GM12878 (cell line): ENCODE measurements around the gene GLT8D1. TPM values are rescaled to one million over a fixed set of nuclear protein-coding genes. Genes with fewer than 3 reads are reported as not detected.

ENCODE experiments used
- ATAC-seq: fragments of 200-7000 bp; cut with Tn5 transposase; 3 replicates; pipeline ENCODE4 v1.9.1; 2020; ENCODE audit warnings: mild to moderate bottlenecking, moderate library complexity
- Bru-seq: library from RNA; stranded (reverse); fragments of 400-500 nt; gene quantifications from one replicate; lab custom pipeline; 2021; lab: Mats Ljungman, UMichigan
- BruChase-seq, 2 experiments: library from RNA; stranded (reverse); fragments of 400-500 nt; gene quantifications; one replicate each; lab custom pipeline; 2021; lab: Mats Ljungman, UMichigan
- BruUV-seq: library from RNA; stranded (reverse); fragments of 400-500 nt; replicated peaks from 2 replicates; lab custom pipeline; 2021; lab: Mats Ljungman, UMichigan
- CTCF ChIA-PET: fragments of 300-600 bp; sonication (Branson Sonifier 250); formaldehyde crosslinking; extraction: SDS; loops from one replicate; lab custom pipeline; 2021; ENCODE audit warnings: inconsistent platforms; lab: Yijun Ruan, JAX
- POLR2A ChIA-PET: fragments of 350-600 bp; formaldehyde crosslinking; extraction: SDS; loops from one replicate; lab custom pipeline; 2021; ENCODE audit warnings: inconsistent platforms; lab: Charles Lee
- RAD21 ChIA-PET: fragments of 300-600 bp; sonication (Branson Sonifier 250); formaldehyde crosslinking; loops from one replicate; lab custom pipeline; 2023; ENCODE audit warnings: antibody characterized with exemption; ENCODE audit not compliant: unreplicated experiment; lab: Charles Lee
- SMC1A ChIA-PET: fragments of 300-600 bp; sonication (Branson Sonifier 250); formaldehyde crosslinking; loops from one replicate; lab custom pipeline; 2023; ENCODE audit not compliant: unreplicated experiment, uncharacterized antibody; lab: Charles Lee
- DNase-seq: peaks from one replicate; pipeline ENCODE4 v3.0.0-alpha.2; 2011; ENCODE audit warnings: low read depth, low spot score
- FAIRE-seq: peaks from 3 replicates; lab custom pipeline; 2011; peaks lifted over from hg19 to GRCh38; lab: Jason Lieb, UNC
- H2AFZ ChIP-seq: 2 replicates; pipeline ENCODE4 v1.6.0; 2011; ENCODE audit warnings: low read depth, low read length, control low read depth; ENCODE audit not compliant: control insufficient read depth
- H3K27ac ChIP-seq: 2 replicates; pipeline ENCODE4 v1.5.1; 2011; ENCODE audit warnings: control low read depth; ENCODE audit not compliant: control insufficient read depth, insufficient read depth
- H3K27me3 ChIP-seq, 2 experiments: replicated peaks in 1 of 2; 2 replicates each; pipeline versions ENCODE4 v1.6.0 to v1.6.1; 2011; ENCODE audit warnings: low read length in 1 of 2; ENCODE audit not compliant: control insufficient read depth in 2 of 2, insufficient read depth in 2 of 2
- H3K36me3 ChIP-seq, 2 experiments: 2 replicates each; pipeline ENCODE4 v1.5.1; 2011; ENCODE audit warnings: low read length in 1 of 2; ENCODE audit not compliant: control insufficient read depth in 2 of 2, insufficient read depth in 2 of 2
- H3K4me1 ChIP-seq: 2 replicates; pipeline ENCODE4 v1.6.1; 2011; ENCODE audit warnings: mild to moderate bottlenecking, low read length, moderate library complexity, mixed read lengths; ENCODE audit not compliant: control insufficient read depth, insufficient read depth
- H3K4me2 ChIP-seq: 2 replicates; pipeline ENCODE4 v1.6.0; 2011; ENCODE audit warnings: control low read depth; ENCODE audit not compliant: control insufficient read depth, insufficient read depth
- H3K4me3 ChIP-seq: fragments of 200-600 bp; sonication (generic); 2 replicates; pipeline ENCODE4 v1.5.1; 2016
- H3K79me2 ChIP-seq: 2 replicates; pipeline ENCODE4 v1.6.0; 2011; ENCODE audit warnings: low read length; ENCODE audit not compliant: control insufficient read depth, insufficient read depth
- H3K9ac ChIP-seq: 2 replicates; pipeline ENCODE4 v1.8.0; 2011; ENCODE audit warnings: low read length, control low read depth, mixed read lengths; ENCODE audit not compliant: control insufficient read depth, insufficient read depth
- H3K9me3 ChIP-seq: replicated peaks from 3 replicates; pipeline ENCODE4 v1.5.1; 2011; ENCODE audit warnings: mild to moderate bottlenecking, low read length; ENCODE audit not compliant: control insufficient read depth, insufficient read depth
- H4K20me1 ChIP-seq: 2 replicates; pipeline ENCODE4 v1.6.0; 2011; ENCODE audit not compliant: control insufficient read depth, insufficient read depth
- BHLHE40 ChIP-seq, 2 experiments: fragments of 450-650 bp in 1 of 2; IDR thresholded peaks; 2 replicates each; pipeline ENCODE4 v1.6.1; 2011 to 2017; ENCODE audit warnings: low read depth in 2 of 2, borderline replicate concordance in 1 of 2, improper control_type of control experiment in 1 of 2, low read length in 1 of 2, mild to moderate bottlenecking in 1 of 2
- BRCA1 ChIP-seq: IDR thresholded peaks from 2 replicates; pipeline ENCODE4 v1.6.1; 2011; ENCODE audit warnings: low read depth, low read length, improper control_type of control experiment
- CHD1 ChIP-seq: IDR thresholded peaks from 2 replicates; pipeline ENCODE4 v1.6.1; 2012; ENCODE audit warnings: low read depth, low read length, improper control_type of control experiment
- EP300 ChIP-seq, 2 experiments: fragments of 150-350 bp in 1 of 2; IDR thresholded peaks; 2 replicates each; pipeline ENCODE4 v1.6.1; 2011 to 2012; ENCODE audit warnings: low read depth in 2 of 2, low read length in 2 of 2, borderline replicate concordance in 1 of 2, improper control_type of control experiment in 1 of 2, inconsistent platforms in 1 of 2; ENCODE audit not compliant: control insufficient read depth in 1 of 2
- MEF2A ChIP-seq: IDR thresholded peaks from 2 replicates; pipeline ENCODE4 v1.6.1; 2011; ENCODE audit warnings: low read depth, mild to moderate bottlenecking, low read length, moderate library complexity; ENCODE audit not compliant: insufficient read depth
- TCF7 ChIP-seq: IDR thresholded peaks from 2 replicates; pipeline ENCODE4 v1.6.1; 2014; ENCODE audit warnings: antibody characterized with exemption, borderline replicate concordance
- ZNF217 ChIP-seq: fragments of 450-650 bp; IDR thresholded peaks from 2 replicates; pipeline ENCODE4 v1.6.1; 2017; ENCODE audit warnings: antibody characterized with exemption, mild to moderate bottlenecking
- WGBS: methylation state at CpG from one replicate; pipeline ENCODE4 v1.1.6; 2016; ENCODE audit warnings: low lambda C conversion rate; ENCODE audit not compliant: insufficient replicate concordance, insufficient coverage; ENCODE audit errors: missing lambda C conversion rate; 5-methylcytosine and 5-hydroxymethylcytosine counted together
- in situ Hi-C: fragments of 300-500 bp; cut with MboI; formaldehyde crosslinking; loops from 9 replicates; pipeline ENCODE4 v1.14.3; 2018; ENCODE audit warnings: mixed read lengths
- intact Hi-C: fragments of 100-400 bp; cut with micrococcal nuclease; formaldehyde crosslinking; loops from one replicate; pipeline ENCODE4 v1.14.2; 2022; ENCODE audit not compliant: unreplicated experiment
- long read RNA-seq, 2 experiments: library from polyadenylated mRNA; unstranded; transcript quantifications; one replicate each; pipeline ENCODE4 v2.0.0, GENCODE V29; 2019 to 2020
- polyA minus RNA-seq, 3 experiments: library from RNA; depleted of rRNA, polyadenylated mRNA; stranded (reverse); fragments of >200 nt; gene quantifications; 2 replicates each; pipeline ENCODE4 v1.2.3, GENCODE V29; 2011
- polyA plus RNA-seq, 11 experiments: library from polyadenylated mRNA; depleted of rRNA in 4 of 11; unstranded in 6 of 11; stranded (reverse) in 5 of 11; fragments of >200 nt; fragmentation: Nextera tagmentation in 4 of 11; fragmentation: Illumina TruSeq in 1 of 11; extraction: Ambion mirVana in 4 of 11; extraction: Trizol in 1 of 11; gene quantifications; 1 replicate in 1 of 11; 2 replicates in 10 of 11; pipeline versions ENCODE4 v1.2.1 to v1.2.3, GENCODE V29; 2011 to 2016; ENCODE audit warnings: inconsistent platforms in 2 of 11, missing spikeins in 2 of 11, low read depth in 1 of 11
- total RNA-seq, 4 experiments: library from RNA; depleted of rRNA in 3 of 4; stranded (reverse); fragments of >200 nt in 3 of 4; fragmentation: Illumina TruSeq in 1 of 4; extraction: Trizol in 1 of 4; gene quantifications; 2 replicates each; pipeline versions ENCODE4 v1.2.1 to v1.2.3, GENCODE V29; 2013 to 2021
- TF ChIP-seq, protein P1 (sequence below): fragments of 450-650 bp; IDR thresholded peaks from 2 replicates; pipeline ENCODE4 v1.6.1; 2018; ENCODE audit warnings: mild to moderate bottlenecking, low read depth, moderate library complexity; ENCODE audit not compliant: partially characterized antibody

The GLT8D1 gene, protein sequence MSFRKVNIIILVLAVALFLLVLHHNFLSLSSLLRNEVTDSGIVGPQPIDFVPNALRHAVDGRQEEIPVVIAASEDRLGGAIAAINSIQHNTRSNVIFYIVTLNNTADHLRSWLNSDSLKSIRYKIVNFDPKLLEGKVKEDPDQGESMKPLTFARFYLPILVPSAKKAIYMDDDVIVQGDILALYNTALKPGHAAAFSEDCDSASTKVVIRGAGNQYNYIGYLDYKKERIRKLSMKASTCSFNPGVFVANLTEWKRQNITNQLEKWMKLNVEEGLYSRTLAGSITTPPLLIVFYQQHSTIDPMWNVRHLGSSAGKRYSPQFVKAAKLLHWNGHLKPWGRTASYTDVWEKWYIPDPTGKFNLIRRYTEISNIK
- total RNA-seq (2013; cell fraction: nucleolus; rRNA removed): 86.4 and 88.3 TPM in 2 replicates
- total RNA-seq (2014; rRNA removed) (41.7 and 54.1 TPM in 2 replicates), total RNA-seq (2014; rRNA removed; fragmentation: Illumina TruSeq; extraction: Trizol) (47.4 and 50.3 TPM in 2 replicates), total RNA-seq (2021) (35.3 and 41.0 TPM in 2 replicates), polyA plus RNA-seq (2011; rRNA removed) (46.5 and 60.9 TPM in 2 replicates), polyA plus RNA-seq (2014; fragmentation: Illumina TruSeq; extraction: Trizol) (55.4 and 55.5 TPM in 2 replicates), polyA plus RNA-seq (2014; fragmentation: Nextera tagmentation; extraction: Ambion mirVana) (10 to 100 TPM; 25.3 to 32.6 TPM), polyA plus RNA-seq (2014; rRNA removed) (44.7 and 51.4 TPM in 2 replicates), polyA plus RNA-seq (2016; fragmentation: Nextera tagmentation; extraction: Ambion mirVana) (10 to 100 TPM; 72.9 to 73.4 TPM), polyA minus RNA-seq (2011; rRNA and poly(A)+ RNA removed) (20.2 and 23.3 TPM in 2 replicates), Bru-seq, nascent RNA (percentile 65 among the genes with signal in this experiment), BruChase-seq, experiment 1, labeled RNA remaining after a 6-hour chase (percentile 70 among the genes with signal in this experiment), BruChase-seq, experiment 2, labeled RNA remaining after a 2-hour chase (percentile 71 among the genes with signal in this experiment)
- 55.0 TPM for polyA plus RNA-seq (2011; ENCODE audit: low read depth)
- 29.8 and 35.1 TPM in 2 replicates for polyA plus RNA-seq (2011; cell fraction: cytosol; rRNA removed)
- polyA plus RNA-seq (2011; cell fraction: nucleus; rRNA removed): 53.8 and 70.0 TPM in 2 replicates
- polyA plus RNA-seq (2012): 59.4 and 70.2 TPM in 2 replicates
- polyA minus RNA-seq (2011; cell fraction: cytosol; rRNA and poly(A)+ RNA removed): 8.8 and 12.3 TPM in 2 replicates
- polyA minus RNA-seq (2011; cell fraction: nucleus; rRNA and poly(A)+ RNA removed): 14.3 and 20.2 TPM in 2 replicates
- long read RNA-seq, experiment 1, partial matches to known transcripts: 0 of 11 reads
- long read RNA-seq, experiment 1, other reads (novel, unspliced or antisense): 9 of 11 reads
- long read RNA-seq, experiment 2, transcript GLT8D1-201 (10 exons, 1,849 nt): major isoform, 19 of 52 reads
- long read RNA-seq, experiment 2, partial matches to known transcripts: 6 of 52 reads
- long read RNA-seq, experiment 2, other reads (novel, unspliced or antisense): 27 of 52 reads

DNA sequence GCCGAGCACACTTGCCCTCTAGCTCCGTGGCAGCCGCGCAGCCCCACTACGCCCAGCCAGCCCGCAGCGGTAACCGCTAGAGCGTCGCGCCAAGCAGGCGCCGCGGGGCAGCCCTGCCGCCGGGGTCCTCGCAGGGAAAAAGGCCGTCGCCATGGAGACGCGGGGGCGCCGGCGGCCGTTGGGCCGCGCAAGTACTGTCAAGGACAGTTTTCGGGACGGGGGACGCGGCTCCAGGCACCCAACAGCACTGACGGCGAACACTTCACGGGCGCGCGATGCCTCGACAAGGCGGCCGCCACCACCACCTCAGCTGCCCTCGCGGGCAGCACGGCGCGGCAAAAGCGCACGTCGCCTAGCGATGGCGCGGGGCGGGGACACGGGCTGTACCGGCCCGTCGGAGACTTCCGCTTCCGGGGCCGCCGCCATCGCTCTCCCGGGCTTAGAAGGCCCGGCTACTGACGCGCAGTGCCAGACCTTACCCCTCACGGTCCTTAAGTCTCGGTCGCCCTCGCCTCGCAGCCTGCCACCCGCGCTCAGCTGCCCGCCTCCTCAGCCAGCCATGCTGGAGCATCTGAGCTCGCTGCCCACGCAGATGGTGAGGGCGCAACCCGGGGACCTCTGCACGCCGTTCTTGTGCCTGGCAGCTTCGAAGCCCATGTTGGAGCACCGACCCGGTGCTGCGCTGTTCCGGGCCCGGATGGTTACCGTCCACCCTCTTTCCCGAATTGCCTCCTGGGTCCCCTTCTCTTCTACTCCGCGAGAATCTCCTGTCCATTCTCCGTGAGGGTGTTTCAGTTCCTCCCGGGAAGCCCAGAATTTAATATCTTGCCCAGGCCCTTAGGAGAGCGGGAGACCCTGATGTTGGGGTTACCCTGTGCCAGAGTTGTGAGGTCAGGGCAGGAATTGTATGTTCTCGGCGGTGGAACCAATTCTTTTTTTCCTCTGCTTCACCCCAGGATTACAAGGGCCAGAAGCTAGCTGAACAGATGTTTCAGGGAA lies at the start of gene GLT8D1, which contains the start of gene SPCS1:
Gene GLT8D1, minus strand, starts transcription at position 104 of the 999 bp plus-strand sequence. CDS start 5,331 bp downstream, outside the sequence.
Gene SPCS1, plus strand, starts transcription at position 419 of the 999 bp plus-strand sequence. Its CDS starts 141 bp downstream, at position 560.
- CTCF ChIA-PET: interaction anchor here (0.8 to 1.0 kb wide), 2 partner anchors 93 to 475 kb away, joined by 3 read pairs; no protein-coding TSS in a partner anchor
- in situ Hi-C loops: no loop called here
- Histone ChIP-seq H3K9me3 (no peaks in the 10 kb centered on the region; the same call in 2 of the 3 replicates), H3K4me1 (peaks cover 30% of the 10 kb centered on the region), H3K9ac (peak within 1 kb of the TSS; percentile 92), H3K4me3 (peak within 1 kb of the TSS; percentile 90), H3K79me2 (peaks cover 62% of the 10 kb centered on the region), H2AFZ (peak within 1 kb of the TSS; percentile 100), H3K27ac (peak within 1 kb of the TSS; percentile 75), H4K20me1 (no peaks in the 10 kb centered on the region), H3K36me3 (peaks cover 3 to 14% of the 10 kb centered on the region in 2 experiments; a peak in 3 of 4 replicates), H3K4me2 (peak within 1 kb of the TSS; percentile 92), H3K27me3 (no peaks in the 10 kb centered on the region)
- ATAC-seq (peak; percentile 92), FAIRE-seq (no peak), DNase-seq (no peak)
- under 1% methylated on average over 88 of the region's 94 CpGs for WGBS
- POLR2A ChIA-PET: interaction anchor here (0.5 to 4.1 kb wide), 14 partner anchors 9 to 371 kb away, joined by 3 to 25 read pairs (median 4); partner anchors contain the start of gene GNL3
- SMC1A ChIA-PET: interaction anchor here (0.8 to 3.4 kb wide), 5 partner anchors 9 to 27 kb away, joined by 3 to 17 read pairs (median 5); no protein-coding TSS in a partner anchor
- RAD21 ChIA-PET: interaction anchor here (1.0 to 2.2 kb wide), 4 partner anchors 9 to 65 kb away, joined by 3 to 8 read pairs (median 4); partner anchors contain the start of gene NEK4
- intact Hi-C loops: loop anchor here (2.0 to 10.0 kb wide), 3 partner anchors 19 to 339 kb away; partner anchors contain the start of genes GNL3, NEK4 and SFMBT1
- no TSS peak for BruUV-seq
- TF ChIP-seq CHD1: no peak
- TF ChIP-seq TCF7: no peak
- TF ChIP-seq EP300 (IDR thresholded peaks at IDR 0.05; ENCODE audit: borderline replicate concordance in 1 of 2, control insufficient read depth in 1 of 2, low read depth in 2 of 2, low read length in 2 of 2): no peak
- TF ChIP-seq BRCA1: no peak
- TF ChIP-seq, protein P1, sequence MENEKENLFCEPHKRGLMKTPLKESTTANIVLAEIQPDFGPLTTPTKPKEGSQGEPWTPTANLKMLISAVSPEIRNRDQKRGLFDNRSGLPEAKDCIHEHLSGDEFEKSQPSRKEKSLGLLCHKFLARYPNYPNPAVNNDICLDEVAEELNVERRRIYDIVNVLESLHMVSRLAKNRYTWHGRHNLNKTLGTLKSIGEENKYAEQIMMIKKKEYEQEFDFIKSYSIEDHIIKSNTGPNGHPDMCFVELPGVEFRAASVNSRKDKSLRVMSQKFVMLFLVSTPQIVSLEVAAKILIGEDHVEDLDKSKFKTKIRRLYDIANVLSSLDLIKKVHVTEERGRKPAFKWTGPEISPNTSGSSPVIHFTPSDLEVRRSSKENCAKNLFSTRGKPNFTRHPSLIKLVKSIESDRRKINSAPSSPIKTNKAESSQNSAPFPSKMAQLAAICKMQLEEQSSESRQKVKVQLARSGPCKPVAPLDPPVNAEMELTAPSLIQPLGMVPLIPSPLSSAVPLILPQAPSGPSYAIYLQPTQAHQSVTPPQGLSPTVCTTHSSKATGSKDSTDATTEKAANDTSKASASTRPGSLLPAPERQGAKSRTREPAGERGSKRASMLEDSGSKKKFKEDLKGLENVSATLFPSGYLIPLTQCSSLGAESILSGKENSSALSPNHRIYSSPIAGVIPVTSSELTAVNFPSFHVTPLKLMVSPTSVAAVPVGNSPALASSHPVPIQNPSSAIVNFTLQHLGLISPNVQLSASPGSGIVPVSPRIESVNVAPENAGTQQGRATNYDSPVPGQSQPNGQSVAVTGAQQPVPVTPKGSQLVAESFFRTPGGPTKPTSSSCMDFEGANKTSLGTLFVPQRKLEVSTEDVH: no peak
- TF ChIP-seq BHLHE40 (IDR thresholded peaks at IDR 0.05; ENCODE audit: borderline replicate concordance in 1 of 2, low read depth in 2 of 2, low read length in 1 of 2): peak in 1 of 2 experiments; percentile 59; a peak in 1 of 4 replicates
- 0 out of 2 replicates have a peak, but pooled peaks have one; percentile 8 for TF ChIP-seq MEF2A
- TF ChIP-seq ZNF217: no peak
